ENCODE results near the gene CNOT2. TPM values are rescaled to one million over a fixed set of nuclear protein-coding genes. Genes with fewer than 3 reads are reported as not detected.

The CNOT2 gene
- total and polyA plus RNA-seq, 7 donors = 36.7 to 171 (median 98.8) TPM

DNA sequence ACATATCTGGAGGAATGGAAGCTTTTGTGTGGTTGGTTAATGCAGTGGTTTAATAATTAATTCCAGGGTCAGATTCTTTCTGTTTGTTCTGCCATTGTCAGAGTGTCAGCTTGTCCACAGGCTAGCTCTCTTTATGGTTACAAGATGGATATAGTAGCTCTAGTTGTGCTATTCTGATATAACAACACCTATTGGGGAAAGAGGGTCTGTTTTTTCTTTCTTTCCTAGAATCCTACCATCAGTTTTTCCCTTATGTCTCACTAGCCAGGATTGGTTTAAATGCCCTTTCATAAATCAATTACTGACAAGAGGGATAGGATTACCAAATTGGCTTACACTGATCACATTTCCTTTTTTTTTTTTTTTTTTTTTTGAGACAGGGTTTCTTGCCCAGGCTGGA, 27.8 kb downstream of the CNOT2 start:
- Histone ChIP-seq H3K4me1 (peaks cover 0 to 68% (median 45%) of the 10 kb centered on the region in 4 donors), H3K9me3 (no peaks in the 10 kb centered on the region), H3K27ac (no peak overlapping the region), H3K4me3 (no peak overlapping the region), H3K36me3 (no peaks in the 10 kb centered on the region), H3K27me3 (no peaks in the 10 kb centered on the region)
- no peak for DNase-seq
- TF ChIP-seq POLR2AphosphoS5 (IDR thresholded peaks at IDR 0.05) (no peak), EP300 (IDR thresholded peaks at IDR 0.05) (no peak), POLR2A (IDR thresholded peaks at IDR 0.05) (no peak)
- TF ChIP-seq, protein P1, sequence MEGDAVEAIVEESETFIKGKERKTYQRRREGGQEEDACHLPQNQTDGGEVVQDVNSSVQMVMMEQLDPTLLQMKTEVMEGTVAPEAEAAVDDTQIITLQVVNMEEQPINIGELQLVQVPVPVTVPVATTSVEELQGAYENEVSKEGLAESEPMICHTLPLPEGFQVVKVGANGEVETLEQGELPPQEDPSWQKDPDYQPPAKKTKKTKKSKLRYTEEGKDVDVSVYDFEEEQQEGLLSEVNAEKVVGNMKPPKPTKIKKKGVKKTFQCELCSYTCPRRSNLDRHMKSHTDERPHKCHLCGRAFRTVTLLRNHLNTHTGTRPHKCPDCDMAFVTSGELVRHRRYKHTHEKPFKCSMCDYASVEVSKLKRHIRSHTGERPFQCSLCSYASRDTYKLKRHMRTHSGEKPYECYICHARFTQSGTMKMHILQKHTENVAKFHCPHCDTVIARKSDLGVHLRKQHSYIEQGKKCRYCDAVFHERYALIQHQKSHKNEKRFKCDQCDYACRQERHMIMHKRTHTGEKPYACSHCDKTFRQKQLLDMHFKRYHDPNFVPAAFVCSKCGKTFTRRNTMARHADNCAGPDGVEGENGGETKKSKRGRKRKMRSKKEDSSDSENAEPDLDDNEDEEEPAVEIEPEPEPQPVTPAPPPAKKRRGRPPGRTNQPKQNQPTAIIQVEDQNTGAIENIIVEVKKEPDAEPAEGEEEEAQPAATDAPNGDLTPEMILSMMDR (IDR thresholded peaks at IDR 0.05) = no peak
- intact Hi-C loops (cut with DNase I) = no loop called here

DNA sequence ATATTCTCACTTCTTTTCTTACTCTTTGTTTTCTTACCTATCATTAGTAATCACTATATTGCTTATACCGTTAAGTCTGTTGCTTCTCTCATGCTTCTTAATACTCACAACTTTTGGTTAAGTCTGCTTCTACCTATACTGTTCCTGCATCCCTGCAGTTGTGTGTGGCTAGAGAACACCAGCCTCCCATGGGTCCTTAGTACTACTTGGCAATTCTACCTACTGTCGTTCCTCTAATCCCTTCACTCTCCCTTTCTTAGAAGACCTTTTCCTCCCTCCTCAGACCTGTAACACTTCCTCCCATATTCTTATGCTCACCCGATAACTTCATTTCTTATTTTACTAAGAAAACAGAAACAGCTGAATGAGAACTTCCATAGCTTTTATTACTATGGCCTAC, 29.3 kb downstream of the CNOT2 start:
- H3K4me1 ChIP-seq = peaks cover 0 to 63% (median 38%) of the 10 kb centered on the region in 4 donors
- H3K4me3 ChIP-seq = no peak overlapping the region
- no peak for DNase-seq
- WGBS, 2 donors = 91 to 97% methylated on average over 3 of the region's 3 CpGs
- H3K27me3 ChIP-seq = no peaks in the 10 kb centered on the region
- H3K36me3 ChIP-seq = no peaks in the 10 kb centered on the region
- H3K9me3 ChIP-seq = no peaks in the 10 kb centered on the region
- TF ChIP-seq POLR2A (IDR thresholded peaks at IDR 0.05) (no peak), EP300 (IDR thresholded peaks at IDR 0.05) (no peak), POLR2AphosphoS5 (IDR thresholded peaks at IDR 0.05) (no peak)
- TF ChIP-seq, protein P1 (IDR thresholded peaks at IDR 0.05) = no peak
- intact Hi-C loops (cut with DNase I) = no loop called here
- H3K27ac ChIP-seq = no peak overlapping the region

DNA sequence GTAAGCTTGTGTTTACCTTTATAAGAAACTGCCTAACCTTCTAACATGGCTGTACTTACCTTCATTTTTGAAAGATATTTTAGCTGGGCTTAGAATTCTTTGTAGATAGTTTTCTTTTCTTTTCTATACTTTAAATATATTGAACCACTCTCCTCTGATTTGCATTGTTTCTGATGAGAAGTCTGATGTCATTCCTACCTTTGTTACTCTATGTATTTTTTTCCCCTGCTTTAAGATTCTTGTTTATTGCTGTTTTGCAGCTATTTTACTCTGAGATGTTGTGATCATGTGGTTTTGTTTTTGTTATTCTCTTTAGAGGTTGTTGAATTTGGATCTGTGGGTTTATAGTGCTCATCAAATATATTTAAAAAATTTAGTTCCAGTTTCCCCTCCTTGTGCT, 31.8 kb downstream of the CNOT2 start:
- DNase-seq = no peak
- H3K27ac ChIP-seq = no peak overlapping the region
- H3K4me1 ChIP-seq = peaks cover 0 to 37% (median 21%) of the 10 kb centered on the region in 4 donors
- intact Hi-C loops (cut with DNase I) = no loop called here
- H3K36me3 ChIP-seq = no peaks in the 10 kb centered on the region
- no peak overlapping the region for H3K4me3 ChIP-seq
- H3K27me3 ChIP-seq = no peaks in the 10 kb centered on the region
- no peaks in the 10 kb centered on the region for H3K9me3 ChIP-seq
- TF ChIP-seq, protein P1 (IDR thresholded peaks at IDR 0.05) = no peak
- TF ChIP-seq EP300 (IDR thresholded peaks at IDR 0.05) (no peak), POLR2A (IDR thresholded peaks at IDR 0.05) (no peak), POLR2AphosphoS5 (IDR thresholded peaks at IDR 0.05) (no peak)

DNA sequence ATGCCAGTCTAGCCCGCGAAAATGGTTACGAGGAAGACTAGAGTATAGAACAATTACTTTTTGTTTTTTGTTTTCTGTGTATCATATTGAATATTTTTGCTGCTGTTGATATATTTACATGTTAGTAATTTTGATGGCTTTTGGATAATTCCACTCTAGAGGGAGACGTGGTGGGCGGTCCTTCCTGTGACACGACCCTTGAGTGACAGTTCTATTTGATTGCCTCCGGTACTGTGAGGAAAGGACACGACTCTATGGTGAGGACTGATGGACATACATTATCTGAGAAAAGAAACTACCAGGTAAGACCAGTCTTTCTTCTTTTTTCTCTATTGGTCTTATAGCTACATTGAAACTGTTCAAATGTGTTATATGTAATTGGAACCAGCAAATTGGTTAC, 34.7 kb downstream of the CNOT2 start:
- no peaks in the 10 kb centered on the region for H3K36me3 ChIP-seq
- intact Hi-C loops (cut with DNase I) = no loop called here
- no peaks in the 10 kb centered on the region for H3K9me3 ChIP-seq
- no peaks in the 10 kb centered on the region for H3K27me3 ChIP-seq
- H3K4me1 ChIP-seq = peaks cover 0 to 8% (median 2%) of the 10 kb centered on the region in 4 donors
- H3K27ac ChIP-seq = no peak overlapping the region
- WGBS, 2 donors = 95 to 96% methylated on average over 8 of the region's 8 CpGs
- no peak for DNase-seq
- H3K4me3 ChIP-seq = no peak overlapping the region
- no peak for TF ChIP-seq EP300 (IDR thresholded peaks at IDR 0.05)
- TF ChIP-seq, protein P1 (IDR thresholded peaks at IDR 0.05) = no peak
- no peak for TF ChIP-seq POLR2A (IDR thresholded peaks at IDR 0.05)
- TF ChIP-seq POLR2AphosphoS5 (IDR thresholded peaks at IDR 0.05) = no peak

DNA sequence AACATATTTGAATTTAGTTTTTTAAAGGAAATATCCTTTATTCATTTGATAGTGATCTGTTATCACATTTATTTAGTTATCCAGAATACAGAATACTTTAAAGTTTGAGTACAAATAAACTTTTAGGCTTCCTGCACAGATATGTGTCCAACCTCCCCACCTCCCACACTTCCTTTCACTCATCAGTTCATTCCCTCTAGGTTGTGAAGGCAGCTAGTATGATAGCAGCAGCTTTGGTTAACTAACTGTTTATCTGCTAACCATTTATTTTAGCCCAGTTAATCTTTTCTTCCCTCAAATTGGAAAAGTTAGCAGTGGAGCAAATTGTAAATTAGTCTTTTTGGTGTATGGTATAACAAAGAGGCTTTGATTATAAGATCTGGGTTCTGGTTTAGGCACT, 35.7 kb downstream of the CNOT2 start:
- Histone ChIP-seq H3K27ac (no peak overlapping the region), H3K27me3 (no peaks in the 10 kb centered on the region), H3K36me3 (no peaks in the 10 kb centered on the region), H3K4me3 (no peak overlapping the region), H3K9me3 (no peaks in the 10 kb centered on the region), H3K4me1 (peaks cover 0 to 3% (median 0%) of the 10 kb centered on the region in 4 donors)
- intact Hi-C loops (cut with DNase I) = no loop called here
- no peak for DNase-seq
- TF ChIP-seq, protein P1 (IDR thresholded peaks at IDR 0.05) = no peak
- TF ChIP-seq POLR2AphosphoS5 (IDR thresholded peaks at IDR 0.05) (no peak), EP300 (IDR thresholded peaks at IDR 0.05) (no peak), POLR2A (IDR thresholded peaks at IDR 0.05) (no peak)

Measured in sigmoid colon (tissue), 7 donors.